Breast epithelium (tissue), 3 donors: ENCODE data around the gene CCNC.
A peak's percentile ranks its signal among the peaks of the same experiment; 100 is the strongest.

ENCODE experiments used
- POLR2A ChIP-seq: fragments of 450-650 bp; IDR thresholded peaks from one replicate; pipeline ENCODE4 v1.6.1; 2016; ENCODE audit warnings: antibody characterized with exemption, mild to moderate bottlenecking, moderate library complexity
- POLR2AphosphoS5 ChIP-seq, 3 donors: sonication (generic); formaldehyde crosslinking; IDR thresholded peaks; one replicate each; pipeline ENCODE4 v1.6.1; 2017; ENCODE audit warnings: antibody characterized with exemption in 3 of 3
- TF ChIP-seq, protein P1 (sequence below), 3 donors: fragments of 450-650 bp; IDR thresholded peaks; one replicate each; pipeline ENCODE4 v1.5.1; 2016 to 2017; ENCODE audit warnings: antibody characterized with exemption in 3 of 3, mild to moderate bottlenecking in 3 of 3, moderate library complexity in 3 of 3

DNA sequence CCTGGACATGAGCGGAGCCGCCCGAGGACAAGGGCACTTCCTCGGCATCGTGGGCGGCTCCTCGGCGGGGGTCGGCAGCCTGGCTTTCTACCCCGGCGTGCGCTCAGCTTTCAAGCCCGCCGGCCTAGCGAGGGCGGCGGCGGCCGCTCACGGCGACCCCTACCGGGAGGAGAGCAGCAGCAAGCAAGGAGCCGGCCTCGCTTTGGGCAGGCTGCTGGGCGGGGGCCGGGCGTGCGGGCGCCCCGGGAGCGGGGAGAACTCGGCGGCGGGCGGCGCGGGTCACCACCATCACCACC is 44.9 kb upstream of the CCNC start:
- TF ChIP-seq POLR2A: no peak
- TF ChIP-seq, protein P1, sequence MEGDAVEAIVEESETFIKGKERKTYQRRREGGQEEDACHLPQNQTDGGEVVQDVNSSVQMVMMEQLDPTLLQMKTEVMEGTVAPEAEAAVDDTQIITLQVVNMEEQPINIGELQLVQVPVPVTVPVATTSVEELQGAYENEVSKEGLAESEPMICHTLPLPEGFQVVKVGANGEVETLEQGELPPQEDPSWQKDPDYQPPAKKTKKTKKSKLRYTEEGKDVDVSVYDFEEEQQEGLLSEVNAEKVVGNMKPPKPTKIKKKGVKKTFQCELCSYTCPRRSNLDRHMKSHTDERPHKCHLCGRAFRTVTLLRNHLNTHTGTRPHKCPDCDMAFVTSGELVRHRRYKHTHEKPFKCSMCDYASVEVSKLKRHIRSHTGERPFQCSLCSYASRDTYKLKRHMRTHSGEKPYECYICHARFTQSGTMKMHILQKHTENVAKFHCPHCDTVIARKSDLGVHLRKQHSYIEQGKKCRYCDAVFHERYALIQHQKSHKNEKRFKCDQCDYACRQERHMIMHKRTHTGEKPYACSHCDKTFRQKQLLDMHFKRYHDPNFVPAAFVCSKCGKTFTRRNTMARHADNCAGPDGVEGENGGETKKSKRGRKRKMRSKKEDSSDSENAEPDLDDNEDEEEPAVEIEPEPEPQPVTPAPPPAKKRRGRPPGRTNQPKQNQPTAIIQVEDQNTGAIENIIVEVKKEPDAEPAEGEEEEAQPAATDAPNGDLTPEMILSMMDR (IDR thresholded peaks at IDR 0.05): peak in 1 of 3 donors; percentile 23
- TF ChIP-seq POLR2AphosphoS5 (IDR thresholded peaks at IDR 0.05): no peak
